Activated CD4-positive, alpha-beta T cell treated with anti-CD3 and anti-CD28 coated beads, Interleukin-2, amount 50 U/mL, for 16 hours (primary cell): ENCODE data around the gene FZR1.

Experiments
- DNase-seq: peaks from one replicate; pipeline ENCODE4 v3.0.0-alpha.2; 2020

FZR1 gene

GRCh38 chr19:3474010-3474409 lies 32.1 kb upstream of the FZR1 start:
- DNase-seq, result no peak

GRCh38 chr19:3474614-3475013 lies 31.5 kb upstream of the FZR1 start:
- DNase-seq, result no peak

GRCh38 chr19:3475449-3475848 lies 30.7 kb upstream of the FZR1 start:
- DNase-seq, result no peak

GRCh38 chr19:3476830-3477229 lies 29.3 kb upstream of the FZR1 start:
- no peak for DNase-seq

- no peak for DNase-seq
These were observed 28.6 kb upstream of the FZR1 start for GRCh38 chr19:3477506-3477905.

- DNase-seq, result no peak
These were observed 28.2 kb upstream of the FZR1 start for GRCh38 chr19:3477951-3478350.

- DNase-seq, result no peak
These were observed 27.5 kb upstream of the FZR1 start for GRCh38 chr19:3478409-3479176.

- DNase-seq, result peak; percentile 37
These were observed 26.8 kb upstream of the FZR1 start for GRCh38 chr19:3479177-3479833.

- DNase-seq, result peak; percentile 22
These were observed 26.3 kb upstream of the FZR1 start for GRCh38 chr19:3479834-3480215.

- no peak for DNase-seq
These were observed 25.6 kb upstream of the FZR1 start, which contains the start of gene SMIM24 for GRCh38 chr19:3480383-3481091. Gene SMIM24 (minus strand): TSS chr19:3480525. CDS start chr19:3480463, 62 bp downstream.

- no peak for DNase-seq
These were observed 24.6 kb upstream of the FZR1 start for GRCh38 chr19:3481241-3482090.

GRCh38 chr19:3482507-3483225 lies 23.4 kb upstream of the FZR1 start:
- DNase-seq, result no peak

- DNase-seq, result no peak
These were observed 22.9 kb upstream of the FZR1 start, which contains the start of gene SMIM44 for GRCh38 chr19:3483226-3483628. Gene SMIM44 (minus strand): TSS chr19:3483441. CDS start chr19:3483403, 38 bp downstream.

- no peak for DNase-seq
These were observed 14.6 kb upstream of the FZR1 start for GRCh38 chr19:3491396-3492119.

GRCh38 chr19:3492131-3492839 lies 13.8 kb upstream of the FZR1 start:
- DNase-seq, result no peak

- DNase-seq, result no peak
These were observed 13.2 kb upstream of the FZR1 start for GRCh38 chr19:3492919-3493318.

- DNase-seq, result no peak
These were observed 12.5 kb upstream of the FZR1 start for GRCh38 chr19:3493651-3494050.

- DNase-seq, result peak; percentile 54
These were observed 12.1 kb upstream of the FZR1 start for GRCh38 chr19:3494051-3494450.

- DNase-seq, result peak; percentile 46
These were observed 11.6 kb upstream of the FZR1 start for GRCh38 chr19:3494559-3494958.

GRCh38 chr19:3496392-3497273 lies 9.5 kb upstream of the FZR1 start:
- DNase-seq, result no peak
